ENCODE measurements around the gene TPK1. TPM values are rescaled to one million over a fixed set of nuclear protein-coding genes. Genes with fewer than 3 reads are reported as not detected.

The TPK1 gene
- polyA plus RNA-seq, 1 experiment = 1.2 TPM

DNA sequence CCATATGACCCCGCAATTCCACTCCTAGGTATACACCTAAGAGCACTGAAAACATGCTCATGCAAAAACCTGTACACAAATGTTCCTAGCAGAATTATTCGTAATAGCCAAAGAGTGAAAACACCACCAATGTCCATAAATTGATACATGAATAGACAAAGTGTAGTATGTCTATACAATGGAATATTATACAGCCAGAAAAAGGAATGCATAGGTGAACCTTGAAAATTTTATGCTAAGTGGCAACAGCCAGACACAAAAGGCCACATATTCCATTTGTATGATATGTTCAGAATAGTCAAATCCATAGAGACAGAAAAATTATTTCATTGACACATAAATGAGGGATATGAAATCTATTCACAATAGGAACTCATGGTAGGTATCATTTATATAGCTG, 351.4 kb downstream of the TPK1 start:
- Histone ChIP-seq H3K4me3 (ENCODE audit: low read depth, low read length) (no peak overlapping the region), H3K27me3 (ENCODE audit: control insufficient read depth, insufficient read depth, low read length) (no peaks in the 10 kb centered on the region), H3K36me3 (ENCODE audit: control insufficient read depth, insufficient read depth, low read length) (no peaks in the 10 kb centered on the region)
- DNase-seq (ENCODE audit: low read depth) = no peak
- ChIA-PET CTCF (no interaction called here), POLR2A (no interaction called here)
- TF ChIP-seq, protein P1, sequence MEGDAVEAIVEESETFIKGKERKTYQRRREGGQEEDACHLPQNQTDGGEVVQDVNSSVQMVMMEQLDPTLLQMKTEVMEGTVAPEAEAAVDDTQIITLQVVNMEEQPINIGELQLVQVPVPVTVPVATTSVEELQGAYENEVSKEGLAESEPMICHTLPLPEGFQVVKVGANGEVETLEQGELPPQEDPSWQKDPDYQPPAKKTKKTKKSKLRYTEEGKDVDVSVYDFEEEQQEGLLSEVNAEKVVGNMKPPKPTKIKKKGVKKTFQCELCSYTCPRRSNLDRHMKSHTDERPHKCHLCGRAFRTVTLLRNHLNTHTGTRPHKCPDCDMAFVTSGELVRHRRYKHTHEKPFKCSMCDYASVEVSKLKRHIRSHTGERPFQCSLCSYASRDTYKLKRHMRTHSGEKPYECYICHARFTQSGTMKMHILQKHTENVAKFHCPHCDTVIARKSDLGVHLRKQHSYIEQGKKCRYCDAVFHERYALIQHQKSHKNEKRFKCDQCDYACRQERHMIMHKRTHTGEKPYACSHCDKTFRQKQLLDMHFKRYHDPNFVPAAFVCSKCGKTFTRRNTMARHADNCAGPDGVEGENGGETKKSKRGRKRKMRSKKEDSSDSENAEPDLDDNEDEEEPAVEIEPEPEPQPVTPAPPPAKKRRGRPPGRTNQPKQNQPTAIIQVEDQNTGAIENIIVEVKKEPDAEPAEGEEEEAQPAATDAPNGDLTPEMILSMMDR (IDR thresholded peaks at IDR 0.05; ENCODE audit: insufficient read depth, low read depth, low read length) = no peak

DNA sequence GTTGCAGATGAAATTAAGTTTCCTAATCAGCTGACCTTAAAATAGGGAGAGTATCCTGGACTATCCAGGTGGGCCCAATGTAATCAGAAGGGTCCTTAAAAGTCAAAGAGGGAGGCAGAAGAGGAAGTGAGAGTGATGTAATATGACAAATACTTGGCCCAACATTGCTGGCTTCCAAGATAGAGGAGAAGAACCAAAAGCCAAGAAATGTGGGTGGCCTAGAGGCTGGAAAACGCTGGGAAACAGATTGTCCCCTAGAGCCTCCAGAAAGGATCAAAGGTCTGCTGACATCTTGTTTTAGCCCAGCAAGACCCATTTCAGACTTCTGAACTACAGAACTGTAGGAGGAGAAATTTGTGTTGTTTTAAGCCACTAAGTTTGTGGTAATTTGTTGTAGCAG, 352.7 kb downstream of the TPK1 start:
- no peak overlapping the region for H3K4me3 ChIP-seq (ENCODE audit: low read depth, low read length)
- no peak for DNase-seq (ENCODE audit: low read depth)
- ChIA-PET POLR2A (no interaction called here), CTCF (no interaction called here)
- H3K36me3 ChIP-seq (ENCODE audit: control insufficient read depth, insufficient read depth, low read length) = no peaks in the 10 kb centered on the region
- H3K27me3 ChIP-seq (ENCODE audit: control insufficient read depth, insufficient read depth, low read length) = no peaks in the 10 kb centered on the region
- TF ChIP-seq, protein P1 (IDR thresholded peaks at IDR 0.05; ENCODE audit: insufficient read depth, low read depth, low read length) = no peak

DNA sequence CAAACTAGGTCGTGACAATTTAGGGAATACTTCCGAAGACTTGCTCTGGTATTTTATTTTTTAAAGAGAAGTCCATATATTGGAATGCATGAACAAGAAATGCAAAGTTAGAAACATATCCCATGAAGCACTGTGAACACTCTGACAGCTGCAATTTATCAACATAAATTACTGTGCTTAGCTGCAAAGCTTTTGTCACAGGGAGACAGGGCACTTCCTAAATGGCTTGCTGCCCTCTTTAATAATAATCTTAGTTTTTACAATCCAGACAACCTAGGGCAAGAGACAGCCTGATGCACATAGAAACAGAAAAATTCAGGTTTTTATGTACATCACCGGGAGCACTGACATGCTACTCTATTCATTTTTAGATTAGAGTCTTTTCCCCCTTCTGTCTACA, 354.0 kb downstream of the TPK1 start:
- no peaks in the 10 kb centered on the region for H3K36me3 ChIP-seq (ENCODE audit: control insufficient read depth, insufficient read depth, low read length)
- CTCF ChIA-PET = no interaction called here
- POLR2A ChIA-PET = no interaction called here
- no peaks in the 10 kb centered on the region for H3K27me3 ChIP-seq (ENCODE audit: control insufficient read depth, insufficient read depth, low read length)
- no peak for DNase-seq (ENCODE audit: low read depth)
- TF ChIP-seq, protein P1 (IDR thresholded peaks at IDR 0.05; ENCODE audit: insufficient read depth, low read depth, low read length) = no peak
- no peak overlapping the region for H3K4me3 ChIP-seq (ENCODE audit: low read depth, low read length)

DNA sequence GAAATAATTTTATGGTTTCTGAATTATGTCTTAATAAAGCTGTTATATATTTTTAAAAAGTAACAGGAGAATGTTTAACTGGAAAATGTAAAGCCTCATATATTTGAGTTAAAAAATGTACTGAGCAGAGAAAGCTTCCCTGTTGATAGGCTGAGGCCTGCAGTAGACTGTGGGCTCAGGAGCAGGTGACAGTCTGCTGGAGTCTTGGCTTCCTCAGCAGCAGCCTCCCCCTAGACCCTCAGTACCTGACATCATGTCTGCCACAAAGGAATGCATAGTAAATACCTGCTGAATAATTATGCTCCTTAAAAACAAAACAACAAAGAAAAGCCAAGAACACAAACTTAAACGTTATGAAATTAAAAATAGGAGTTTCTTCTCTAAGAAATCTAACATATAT, 358.5 kb downstream of the TPK1 start:
- Histone ChIP-seq H3K36me3 (ENCODE audit: control insufficient read depth, insufficient read depth, low read length) (no peaks in the 10 kb centered on the region), H3K4me3 (ENCODE audit: low read depth, low read length) (no peak overlapping the region), H3K27me3 (ENCODE audit: control insufficient read depth, insufficient read depth, low read length) (no peaks in the 10 kb centered on the region)
- TF ChIP-seq, protein P1 (IDR thresholded peaks at IDR 0.05; ENCODE audit: insufficient read depth, low read depth, low read length) = no peak
- ChIA-PET CTCF (no interaction called here), POLR2A (no interaction called here)
- DNase-seq (ENCODE audit: low read depth) = no peak

DNA sequence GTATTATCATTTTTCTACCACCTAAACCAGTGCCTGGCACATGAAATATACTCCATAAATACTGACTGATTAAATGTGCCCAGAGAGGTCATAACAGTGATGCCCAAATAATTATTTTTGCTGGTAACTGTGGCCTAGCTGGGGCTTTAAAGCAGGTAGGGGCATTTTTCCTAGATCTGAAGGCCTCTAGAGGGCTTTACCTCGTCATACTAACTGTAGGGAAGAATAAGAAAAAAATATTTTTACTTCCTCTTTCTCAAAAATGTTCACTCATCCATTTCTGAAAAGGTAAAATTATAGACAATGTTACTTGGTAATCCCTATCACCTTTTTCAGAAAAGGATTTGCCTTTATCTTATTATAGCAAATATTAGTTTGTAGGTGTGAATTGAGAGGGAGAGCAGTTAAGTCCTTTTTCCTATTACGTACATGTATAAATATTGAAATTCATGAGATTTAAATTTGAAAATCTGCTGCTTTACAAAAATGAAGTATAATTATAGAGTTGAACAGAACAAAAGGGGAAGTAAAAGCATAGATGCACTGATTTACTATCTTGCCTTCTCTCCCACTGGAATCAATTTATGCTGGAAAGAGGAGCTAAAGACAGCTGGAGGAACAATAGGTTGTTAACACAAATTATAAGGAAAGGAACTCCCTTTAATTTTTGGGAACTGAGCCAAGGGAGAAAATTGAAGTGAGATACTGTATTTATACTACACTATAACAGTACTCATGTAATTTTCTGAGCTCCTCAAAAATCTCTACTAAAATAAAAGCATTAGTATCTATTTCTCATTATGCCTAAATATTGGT, 360.8 kb downstream of the TPK1 start:
- DNase-seq (ENCODE audit: low read depth) = no peak
- no peaks in the 10 kb centered on the region for H3K27me3 ChIP-seq (ENCODE audit: control insufficient read depth, insufficient read depth, low read length)
- no peaks in the 10 kb centered on the region for H3K36me3 ChIP-seq (ENCODE audit: control insufficient read depth, insufficient read depth, low read length)
- POLR2A ChIA-PET = no interaction called here
- no peak overlapping the region for H3K4me3 ChIP-seq (ENCODE audit: low read depth, low read length)
- TF ChIP-seq, protein P1 (IDR thresholded peaks at IDR 0.05; ENCODE audit: insufficient read depth, low read depth, low read length) = no peak
- CTCF ChIA-PET = interaction anchor here (1.3 kb wide), 1 partner anchor 8 kb away, joined by 3 read pairs; no protein-coding TSS in a partner anchor

All from BJ (cell line).